GM04504 (cell line): ENCODE results near the gene OBP2B.
A peak's percentile ranks its signal among the peaks of the same experiment; 100 is the strongest.
"Not testable (repeated sequence)": the region's sequence is repeated elsewhere in the genome, so short reads cannot be mapped to it uniquely, and the experiment has no call there.

ENCODE experiments used
- DNase-seq: peaks from one replicate; pipeline ENCODE4 v3.0.0-alpha.2; 2012; ENCODE audit warnings: low read depth

Gene OBP2B

GRCh38 chr9:133201424-133202144 lies 7.5 kb downstream of the OBP2B start:
- DNase-seq = no peak

- DNase-seq = no peak
These were observed 8.4 kb downstream of the OBP2B start for GRCh38 chr9:133200631-133201030.

GRCh38 chr9:133199648-133200321 lies 9.3 kb downstream of the OBP2B start:
- DNase-seq = no peak

GRCh38 chr9:133195029-133195428 lies 14.0 kb downstream of the OBP2B start:
- no peak for DNase-seq

GRCh38 chr9:133194597-133194996 lies 14.5 kb downstream of the OBP2B start:
- DNase-seq = no peak

GRCh38 chr9:133191989-133192388 lies 17.1 kb downstream of the OBP2B start:
- DNase-seq = no peak

- DNase-seq = no peak
These were observed 19.2 kb downstream of the OBP2B start for GRCh38 chr9:133189826-133190225.

- no peak for DNase-seq
These were observed 20.2 kb downstream of the OBP2B start for GRCh38 chr9:133188843-133189180.

- no peak for DNase-seq
These were observed 20.8 kb downstream of the OBP2B start for GRCh38 chr9:133188006-133188842.

GRCh38 chr9:133187561-133188005 lies 21.5 kb downstream of the OBP2B start:
- DNase-seq = no peak

- no peak for DNase-seq
These were observed 22.3 kb downstream of the OBP2B start for GRCh38 chr9:133186736-133187135.

GRCh38 chr9:133184971-133185370 lies 24.1 kb downstream of the OBP2B start:
- peak; percentile 63 for DNase-seq

GRCh38 chr9:133182151-133182550 lies 26.9 kb downstream of the OBP2B start:
- no peak for DNase-seq

GRCh38 chr9:133181561-133181960 lies 27.5 kb downstream of the OBP2B start:
- DNase-seq = no peak

- DNase-seq = no peak
These were observed 28.1 kb downstream of the OBP2B start for GRCh38 chr9:133180953-133181352.

- no peak for DNase-seq
These were observed 36.0 kb downstream of the OBP2B start for GRCh38 chr9:133173056-133173455.

GRCh38 chr9:133171161-133171961 lies 37.7 kb downstream of the OBP2B start:
- DNase-seq = no peak

- DNase-seq = no peak
These were observed 38.3 kb downstream of the OBP2B start for GRCh38 chr9:133170716-133171115.

- DNase-seq = not testable (repeated sequence)
These were observed 39.4 kb downstream of the OBP2B start for GRCh38 chr9:133169687-133170086.

GRCh38 chr9:133169102-133169501 lies 39.9 kb downstream of the OBP2B start:
- DNase-seq = no peak

GRCh38 chr9:133168432-133168831 lies 40.6 kb downstream of the OBP2B start:
- no peak for DNase-seq

GRCh38 chr9:133167769-133168168 lies 41.3 kb downstream of the OBP2B start:
- DNase-seq = no peak
